HCEC 1CT (cell line): ENCODE measurements around the gene TCP11L1.
A peak's percentile ranks its signal among the peaks of the same experiment; 100 is the strongest.
"Not testable (repeated sequence)": the region's sequence is repeated elsewhere in the genome, so short reads cannot be mapped to it uniquely, and the experiment has no call there.

Experiments
- DNase-seq: peaks from one replicate; pipeline ENCODE4 v3.0.0-alpha.2; 2017

Gene TCP11L1

GRCh38 chr11:33033493-33033892 lies 5.9 kb upstream of the TCP11L1 start:
- no peak for DNase-seq

- DNase-seq: no peak
Measured at GRCh38 chr11:33035011-33035410, 4.4 kb upstream of the TCP11L1 start.

- no peak for DNase-seq
Measured at GRCh38 chr11:33040033-33040861, 875 bp downstream of the TCP11L1 start.

- DNase-seq: no peak
Measured at GRCh38 chr11:33040862-33041453, 1.6 kb downstream of the TCP11L1 start.

- no peak for DNase-seq
Measured at GRCh38 chr11:33043221-33043830, 4.0 kb downstream of the TCP11L1 start.

GRCh38 chr11:33044285-33044756 lies 4.9 kb downstream of the TCP11L1 start:
- peak; percentile 45 for DNase-seq

GRCh38 chr11:33045551-33046255 lies 6.3 kb downstream of the TCP11L1 start:
- no peak for DNase-seq

GRCh38 chr11:33048701-33049100 lies 9.3 kb downstream of the TCP11L1 start:
- not testable (repeated sequence) for DNase-seq

GRCh38 chr11:33049565-33050408 lies 10.4 kb downstream of the TCP11L1 start:
- DNase-seq: not testable (repeated sequence)

GRCh38 chr11:33052231-33052630 lies 12.9 kb downstream of the TCP11L1 start:
- no peak for DNase-seq

- no peak for DNase-seq
Measured at GRCh38 chr11:33055375-33055774, 16.0 kb downstream of the TCP11L1 start.

- no peak for DNase-seq
Measured at GRCh38 chr11:33057284-33057683, 17.9 kb downstream of the TCP11L1 start.

GRCh38 chr11:33059331-33060007 lies 20.1 kb downstream of the TCP11L1 start:
- no peak for DNase-seq

- no peak for DNase-seq
Measured at GRCh38 chr11:33060271-33060670, 20.9 kb downstream of the TCP11L1 start.

- no peak for DNase-seq
Measured at GRCh38 chr11:33062137-33062536, 22.8 kb downstream of the TCP11L1 start.

GRCh38 chr11:33063326-33063881 lies 24.0 kb downstream of the TCP11L1 start:
- peak; percentile 45 for DNase-seq

GRCh38 chr11:33064033-33064825 lies 24.9 kb downstream of the TCP11L1 start:
- DNase-seq: no peak

- DNase-seq: no peak
Measured at GRCh38 chr11:33064866-33065265, 25.5 kb downstream of the TCP11L1 start.

GRCh38 chr11:33065445-33066178 lies 26.2 kb downstream of the TCP11L1 start:
- peak; percentile 50 for DNase-seq

GRCh38 chr11:33067294-33067693 lies 27.9 kb downstream of the TCP11L1 start:
- no peak for DNase-seq
